T-helper 2 cell treated with Interferon-gamma antibody and Interleukin-4, amounts not matched to agents 5 μg/mL and 100 μg/mL, for 36 hours (primary cell): Measurements from ENCODE around the gene ADGRG4.
"Not testable (repeated sequence)": the region's sequence is repeated elsewhere in the genome, so short reads cannot be mapped to it uniquely, and the experiment has no call there.

ENCODE experiments used
- DNase-seq: peaks from one replicate; pipeline ENCODE4 v3.0.0; 2021; ENCODE audit warnings: low spot score
- H3K27ac Mint-ChIP-seq: one replicate; pipeline ENCODE4 v1.8.0; 2021; ENCODE audit warnings: mild to moderate bottlenecking, mixed read lengths
- H3K27me3 Mint-ChIP-seq: one replicate; pipeline ENCODE4 v1.8.0; 2021; ENCODE audit warnings: low read depth, mixed read lengths
- H3K36me3 Mint-ChIP-seq: one replicate; pipeline ENCODE4 v1.8.0; 2021; ENCODE audit warnings: low read depth, mixed read lengths
- H3K4me1 Mint-ChIP-seq: one replicate; pipeline ENCODE4 v1.8.0; 2021; ENCODE audit warnings: low read depth, mixed read lengths
- H3K4me3 Mint-ChIP-seq: one replicate; pipeline ENCODE4 v1.8.0; 2022; ENCODE audit warnings: mild to moderate bottlenecking, moderate library complexity, mixed read lengths
- H3K9me3 Mint-ChIP-seq: one replicate; pipeline ENCODE4 v1.8.0; 2021; ENCODE audit warnings: mixed read lengths

The ADGRG4 gene

GRCh38 chrX:136300721-136301120 lies at the start of gene ADGRG4:
TSS of gene ADGRG4 (plus strand) at chrX:136300963. CDS start at chrX:136308778, 7,815 bp downstream.
- not testable (repeated sequence) for H3K27ac Mint-ChIP-seq, H3K4me3 Mint-ChIP-seq, H3K4me1 Mint-ChIP-seq, H3K36me3 Mint-ChIP-seq, H3K9me3 Mint-ChIP-seq, H3K27me3 Mint-ChIP-seq, DNase-seq

- H3K27ac Mint-ChIP-seq, result peak within 1 kb of the TSS; percentile 90
- DNase-seq, result peak; percentile 65
- peak within 1 kb of the TSS; percentile 85 for H3K4me3 Mint-ChIP-seq
- no peaks in the 10 kb centered on the region for H3K36me3 Mint-ChIP-seq
- H3K27me3 Mint-ChIP-seq, result no peaks in the 10 kb centered on the region
- no peaks in the 10 kb centered on the region for H3K9me3 Mint-ChIP-seq
- H3K4me1 Mint-ChIP-seq, result peaks cover 10% of the 10 kb centered on the region
Observed at GRCh38 chrX:136251041-136251991, 49.4 kb upstream of the ADGRG4 start, which contains the start of gene MAP7D3. TSS of gene MAP7D3 (minus strand) at chrX:136251400. CDS start at chrX:136251358, 42 bp downstream.

GRCh38 chrX:136255541-136255940 lies 45.2 kb upstream of the ADGRG4 start:
- Mint-ChIP-seq H3K4me1 (peaks cover 18% of the 10 kb centered on the region), H3K4me3 (no peak overlapping the region), H3K27ac (no peak overlapping the region), H3K27me3 (no peaks in the 10 kb centered on the region), H3K9me3 (no peaks in the 10 kb centered on the region), H3K36me3 (no peaks in the 10 kb centered on the region)
- DNase-seq, result no peak

- Mint-ChIP-seq H3K4me1 (peaks cover 22% of the 10 kb centered on the region), H3K9me3 (no peaks in the 10 kb centered on the region), H3K4me3 (no peak overlapping the region), H3K27me3 (no peaks in the 10 kb centered on the region), H3K27ac (no peak overlapping the region), H3K36me3 (no peaks in the 10 kb centered on the region)
- no peak for DNase-seq
Observed at GRCh38 chrX:136256026-136256425, 44.7 kb upstream of the ADGRG4 start.

GRCh38 chrX:136258951-136259350 lies 41.8 kb upstream of the ADGRG4 start:
- H3K36me3 Mint-ChIP-seq, result no peaks in the 10 kb centered on the region
- no peak overlapping the region for H3K27ac Mint-ChIP-seq
- H3K9me3 Mint-ChIP-seq, result no peaks in the 10 kb centered on the region
- H3K27me3 Mint-ChIP-seq, result no peaks in the 10 kb centered on the region
- no peak overlapping the region for H3K4me3 Mint-ChIP-seq
- H3K4me1 Mint-ChIP-seq, result peaks cover 18% of the 10 kb centered on the region
- DNase-seq, result no peak

GRCh38 chrX:136259543-136259942 lies 41.2 kb upstream of the ADGRG4 start:
- Mint-ChIP-seq H3K36me3 (no peaks in the 10 kb centered on the region), H3K4me1 (peaks cover 18% of the 10 kb centered on the region), H3K4me3 (peak overlapping the region; percentile 53), H3K9me3 (no peaks in the 10 kb centered on the region), H3K27ac (peak overlapping the region; percentile 82), H3K27me3 (no peaks in the 10 kb centered on the region)
- DNase-seq, result no peak

- Mint-ChIP-seq H3K27me3 (no peaks in the 10 kb centered on the region), H3K4me1 (peaks cover 18% of the 10 kb centered on the region), H3K9me3 (no peaks in the 10 kb centered on the region), H3K36me3 (no peaks in the 10 kb centered on the region), H3K4me3 (no peak overlapping the region), H3K27ac (no peak overlapping the region)
- DNase-seq, result no peak
Observed at GRCh38 chrX:136260776-136261175, 40.0 kb upstream of the ADGRG4 start.

- H3K27me3 Mint-ChIP-seq, result no peaks in the 10 kb centered on the region
- no peaks in the 10 kb centered on the region for H3K9me3 Mint-ChIP-seq
- no peak overlapping the region for H3K27ac Mint-ChIP-seq
Observed at GRCh38 chrX:136261321-136261720, 39.4 kb upstream of the ADGRG4 start.

GRCh38 chrX:136262243-136262642 lies 38.5 kb upstream of the ADGRG4 start:
- no peak for DNase-seq
- Mint-ChIP-seq H3K27ac (no peak overlapping the region), H3K27me3 (no peaks in the 10 kb centered on the region), H3K36me3 (no peaks in the 10 kb centered on the region), H3K4me1 (peaks cover 18% of the 10 kb centered on the region), H3K9me3 (no peaks in the 10 kb centered on the region), H3K4me3 (no peak overlapping the region)

More at GRCh38 chrX:136261321-136261720, 39.4 kb upstream of the ADGRG4 start:
- no peak for DNase-seq
- H3K4me3 Mint-ChIP-seq, result no peak overlapping the region
- peaks cover 18% of the 10 kb centered on the region for H3K4me1 Mint-ChIP-seq
- H3K36me3 Mint-ChIP-seq, result no peaks in the 10 kb centered on the region

GRCh38 chrX:136262812-136263315 lies 37.9 kb upstream of the ADGRG4 start:
- peaks cover 18% of the 10 kb centered on the region for H3K4me1 Mint-ChIP-seq
- no peak overlapping the region for H3K4me3 Mint-ChIP-seq
- no peaks in the 10 kb centered on the region for H3K36me3 Mint-ChIP-seq

GRCh38 chrX:136266828-136267227 lies 33.9 kb upstream of the ADGRG4 start:
- H3K4me3 Mint-ChIP-seq, result no peak overlapping the region
- H3K9me3 Mint-ChIP-seq, result no peaks in the 10 kb centered on the region
- H3K4me1 Mint-ChIP-seq, result peaks cover 1% of the 10 kb centered on the region
- H3K36me3 Mint-ChIP-seq, result no peaks in the 10 kb centered on the region
- no peaks in the 10 kb centered on the region for H3K27me3 Mint-ChIP-seq
- DNase-seq, result no peak
- H3K27ac Mint-ChIP-seq, result no peak overlapping the region

More at GRCh38 chrX:136262812-136263315, 37.9 kb upstream of the ADGRG4 start:
- no peak for DNase-seq
- H3K27ac Mint-ChIP-seq, result no peak overlapping the region
- no peaks in the 10 kb centered on the region for H3K27me3 Mint-ChIP-seq
- no peaks in the 10 kb centered on the region for H3K9me3 Mint-ChIP-seq

- H3K4me1 Mint-ChIP-seq, result peaks cover 1% of the 10 kb centered on the region
- no peaks in the 10 kb centered on the region for H3K36me3 Mint-ChIP-seq
- H3K27me3 Mint-ChIP-seq, result no peaks in the 10 kb centered on the region
- no peak overlapping the region for H3K4me3 Mint-ChIP-seq
- H3K9me3 Mint-ChIP-seq, result no peaks in the 10 kb centered on the region
- no peak overlapping the region for H3K27ac Mint-ChIP-seq
- DNase-seq, result peak; percentile 8
Observed at GRCh38 chrX:136268051-136269048, 32.4 kb upstream of the ADGRG4 start.

GRCh38 chrX:136269921-136270320 lies 30.8 kb upstream of the ADGRG4 start:
- no peak overlapping the region for H3K27ac Mint-ChIP-seq

More at GRCh38 chrX:136269921-136270320, 30.8 kb upstream of the ADGRG4 start:
- no peaks in the 10 kb centered on the region for H3K36me3 Mint-ChIP-seq
- no peak for DNase-seq
- H3K27me3 Mint-ChIP-seq, result no peaks in the 10 kb centered on the region
- no peaks in the 10 kb centered on the region for H3K9me3 Mint-ChIP-seq
- H3K4me1 Mint-ChIP-seq, result peaks cover 1% of the 10 kb centered on the region
- H3K4me3 Mint-ChIP-seq, result no peak overlapping the region
